ENCODE data around the gene ZNF513.

The ZNF513 gene

GRCh38 chr2:27421660-27422250, 41.2 kb upstream of the ZNF513 start:
- no peak for DNase-seq (ENCODE audit: low read depth)
- TF ChIP-seq CTCF (IDR thresholded peaks at IDR 0.05; ENCODE audit: low read depth, low read length, missing control alignments): no peak
- no peak overlapping the region for H3K4me3 ChIP-seq (ENCODE audit: low read depth, low read length)

- DNase-seq (ENCODE audit: low read depth): no peak
- no peak overlapping the region for H3K4me3 ChIP-seq (ENCODE audit: low read depth, low read length)
- TF ChIP-seq CTCF (IDR thresholded peaks at IDR 0.05; ENCODE audit: low read depth, low read length, missing control alignments): no peak
These were observed 40.5 kb upstream of the ZNF513 start for GRCh38 chr2:27420996-27421395.

- TF ChIP-seq CTCF (IDR thresholded peaks at IDR 0.05; ENCODE audit: low read depth, low read length, missing control alignments): no peak
- no peak overlapping the region for H3K4me3 ChIP-seq (ENCODE audit: low read depth, low read length)
- DNase-seq (ENCODE audit: low read depth): no peak
These were observed 35.6 kb upstream of the ZNF513 start for GRCh38 chr2:27416151-27416550.

- no peak for TF ChIP-seq CTCF (IDR thresholded peaks at IDR 0.05; ENCODE audit: low read depth, low read length, missing control alignments)
- H3K4me3 ChIP-seq (ENCODE audit: low read depth, low read length): no peak overlapping the region
These were observed 32.1 kb upstream of the ZNF513 start for GRCh38 chr2:27412419-27413152.

GRCh38 chr2:27409321-27410073, 29.0 kb upstream of the ZNF513 start, which contains the start of gene PPM1G:
TSS of gene PPM1G (minus strand) at chr2:27409591. CDS start at chr2:27409422, 169 bp downstream.
- TF ChIP-seq CTCF (IDR thresholded peaks at IDR 0.05; ENCODE audit: low read depth, low read length, missing control alignments): no peak
- H3K4me3 ChIP-seq (ENCODE audit: low read depth, low read length): peak within 1 kb of the TSS; percentile 95
- peak; percentile 76 for DNase-seq (ENCODE audit: low read depth)

More at GRCh38 chr2:27412419-27413152, 32.1 kb upstream of the ZNF513 start:
- no peak for DNase-seq (ENCODE audit: low read depth)

- no peak for DNase-seq (ENCODE audit: low read depth)
- peak overlapping the region; percentile 95 for H3K4me3 ChIP-seq (ENCODE audit: low read depth, low read length)
- TF ChIP-seq CTCF (IDR thresholded peaks at IDR 0.05; ENCODE audit: low read depth, low read length, missing control alignments): no peak
These were observed 28.2 kb upstream of the ZNF513 start for GRCh38 chr2:27408601-27409320.

Data from GM12864 (cell line).